Breast epithelium (tissue), 3 donors: ENCODE results near the gene CDH13.

ENCODE experiments used
- CTCF ChIP-seq, 3 donors: fragments of 450-650 bp; IDR thresholded peaks; one replicate each; pipeline ENCODE4 v1.5.1; 2016 to 2017; ENCODE audit warnings: antibody characterized with exemption in 3 of 3, mild to moderate bottlenecking in 3 of 3, moderate library complexity in 3 of 3
- POLR2AphosphoS5 ChIP-seq, 3 donors: sonication (generic); formaldehyde crosslinking; IDR thresholded peaks; one replicate each; pipeline ENCODE4 v1.6.1; 2017; ENCODE audit warnings: antibody characterized with exemption in 3 of 3

GRCh38 chr16:82633964-82634600 lies 7.3 kb downstream of the CDH13 start:
- TF ChIP-seq CTCF (IDR thresholded peaks at IDR 0.05) = no peak
- TF ChIP-seq POLR2AphosphoS5 (IDR thresholded peaks at IDR 0.05) = no peak
